ENCODE measurements around the gene ARSB.
A peak's percentile ranks its signal among the peaks of the same experiment; 100 is the strongest.

ARSB gene

DNA sequence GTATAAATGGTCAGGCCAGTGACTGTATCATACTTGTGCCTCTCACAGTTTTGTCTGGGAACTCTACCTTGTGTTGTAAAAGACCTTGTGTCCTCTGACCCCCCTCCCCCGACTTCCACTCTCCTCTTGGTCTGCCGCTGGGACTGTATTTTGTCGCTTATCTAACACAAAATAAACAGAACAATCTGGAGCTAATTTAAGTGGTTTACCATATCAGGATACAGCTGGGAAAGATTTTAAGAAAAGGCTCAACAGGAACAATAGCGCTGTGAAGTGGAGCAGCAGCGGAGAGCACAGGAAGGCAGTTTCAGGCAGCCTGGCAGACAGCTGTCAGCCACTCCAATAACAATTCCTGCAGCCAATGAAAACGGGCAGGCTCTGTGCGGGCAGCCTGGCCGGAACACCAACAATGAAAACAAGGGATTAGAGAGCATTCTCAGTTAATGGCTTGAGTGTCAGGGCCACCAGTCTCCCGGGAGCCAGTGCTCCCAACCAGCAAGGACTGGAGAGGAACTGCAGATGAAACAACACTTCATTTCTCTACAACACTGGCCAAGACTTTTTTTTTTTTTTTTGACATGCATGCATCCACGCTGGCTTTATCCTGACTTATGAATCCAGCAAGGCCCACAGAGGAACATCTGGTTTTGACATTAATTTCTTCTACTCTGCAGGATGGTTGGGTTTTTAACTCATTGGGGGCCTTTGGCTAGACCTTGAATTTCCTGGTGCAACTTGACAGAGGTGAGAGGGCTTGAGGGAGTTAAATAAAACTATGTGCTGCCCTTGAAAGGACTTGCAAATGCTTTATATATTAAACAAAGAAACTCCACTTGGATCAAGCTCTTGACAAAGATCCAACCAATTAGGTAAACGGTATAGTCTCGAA, 76.7 kb downstream of the ARSB start:
- peak overlapping the region; percentile 50 for H3K9ac ChIP-seq (ENCODE audit: low read length)
- H3K27ac ChIP-seq (ENCODE audit: low read depth, low read length, poor library complexity, severe bottlenecking), result peak overlapping the region; percentile 91
- peak overlapping the region; percentile 54 for H3K4me2 ChIP-seq (ENCODE audit: low read length)
- no peaks in the 10 kb centered on the region for H3K36me3 ChIP-seq (ENCODE audit: insufficient read depth, low read length)
- TF ChIP-seq, protein P1, sequence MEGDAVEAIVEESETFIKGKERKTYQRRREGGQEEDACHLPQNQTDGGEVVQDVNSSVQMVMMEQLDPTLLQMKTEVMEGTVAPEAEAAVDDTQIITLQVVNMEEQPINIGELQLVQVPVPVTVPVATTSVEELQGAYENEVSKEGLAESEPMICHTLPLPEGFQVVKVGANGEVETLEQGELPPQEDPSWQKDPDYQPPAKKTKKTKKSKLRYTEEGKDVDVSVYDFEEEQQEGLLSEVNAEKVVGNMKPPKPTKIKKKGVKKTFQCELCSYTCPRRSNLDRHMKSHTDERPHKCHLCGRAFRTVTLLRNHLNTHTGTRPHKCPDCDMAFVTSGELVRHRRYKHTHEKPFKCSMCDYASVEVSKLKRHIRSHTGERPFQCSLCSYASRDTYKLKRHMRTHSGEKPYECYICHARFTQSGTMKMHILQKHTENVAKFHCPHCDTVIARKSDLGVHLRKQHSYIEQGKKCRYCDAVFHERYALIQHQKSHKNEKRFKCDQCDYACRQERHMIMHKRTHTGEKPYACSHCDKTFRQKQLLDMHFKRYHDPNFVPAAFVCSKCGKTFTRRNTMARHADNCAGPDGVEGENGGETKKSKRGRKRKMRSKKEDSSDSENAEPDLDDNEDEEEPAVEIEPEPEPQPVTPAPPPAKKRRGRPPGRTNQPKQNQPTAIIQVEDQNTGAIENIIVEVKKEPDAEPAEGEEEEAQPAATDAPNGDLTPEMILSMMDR (IDR thresholded peaks at IDR 0.05; ENCODE audit: low read length), result no peak
- TF ChIP-seq EZH2 (IDR thresholded peaks at IDR 0.05; ENCODE audit: borderline replicate concordance, low read length), result no peak
- no peaks in the 10 kb centered on the region for H4K20me1 ChIP-seq (ENCODE audit: insufficient read depth, low read length)
- H3F3A ChIP-seq (ENCODE audit: insufficient read depth, low read length), result no peaks in the 10 kb centered on the region
- H3K4me1 ChIP-seq (ENCODE audit: insufficient read depth, low read length, severe bottlenecking), result peaks cover 69% of the 10 kb centered on the region
- H3K4me3 ChIP-seq (ENCODE audit: low read depth, low read length, poor library complexity, severe bottlenecking), result peak overlapping the region; percentile 24
- H3K9me2 ChIP-seq (ENCODE audit: low read depth, low read length), result no peaks in the 10 kb centered on the region
- H2AFZ ChIP-seq (ENCODE audit: low read length), result no peak overlapping the region
- H3K27me3 ChIP-seq (ENCODE audit: insufficient read depth, low read length), result no peaks in the 10 kb centered on the region
- no peaks in the 10 kb centered on the region for H3K9me3 ChIP-seq (ENCODE audit: low read length)
- H3K79me2 ChIP-seq (ENCODE audit: insufficient read depth, low read length), result no peaks in the 10 kb centered on the region

DNA sequence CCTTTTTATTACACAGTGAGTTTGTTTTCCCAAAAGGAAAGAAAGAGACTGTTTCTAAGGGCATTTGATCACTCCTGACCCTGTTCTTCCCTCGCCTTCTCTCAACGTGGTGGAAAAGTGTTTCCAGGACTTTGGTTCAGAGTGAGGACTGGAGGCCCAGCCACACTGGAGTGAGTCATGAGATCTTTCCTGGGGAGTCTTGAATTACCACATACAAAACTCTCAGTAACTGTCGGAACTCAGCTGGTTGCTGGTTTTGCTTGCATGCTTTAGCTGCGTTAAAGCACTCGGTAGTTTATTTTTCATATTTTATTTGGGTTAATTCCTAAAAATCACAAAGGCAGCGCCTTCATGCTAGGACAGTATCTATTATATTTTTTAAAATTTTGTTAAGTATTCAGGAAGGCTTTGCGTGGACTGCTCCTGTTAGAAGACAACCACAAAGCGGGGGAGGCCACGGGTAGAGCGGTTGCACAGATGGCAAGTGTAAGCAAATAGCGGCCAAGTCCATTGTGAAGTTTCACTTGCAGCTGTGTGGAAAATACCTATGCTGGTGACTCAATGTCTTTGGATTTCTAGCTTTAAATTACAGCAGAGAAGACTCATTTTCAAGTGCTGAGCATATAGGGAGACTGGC, 77.7 kb downstream of the ARSB start:
- Histone ChIP-seq H3K9me3 (ENCODE audit: low read length) (no peaks in the 10 kb centered on the region), H3K4me3 (ENCODE audit: low read depth, low read length, poor library complexity, severe bottlenecking) (peak overlapping the region; percentile 24), H3K27me3 (ENCODE audit: insufficient read depth, low read length) (no peaks in the 10 kb centered on the region), H3K9ac (ENCODE audit: low read length) (peak overlapping the region; percentile 50), H3K79me2 (ENCODE audit: insufficient read depth, low read length) (no peaks in the 10 kb centered on the region), H3K4me1 (ENCODE audit: insufficient read depth, low read length, severe bottlenecking) (peaks cover 66% of the 10 kb centered on the region), H3K4me2 (ENCODE audit: low read length) (peak overlapping the region; percentile 54), H3F3A (ENCODE audit: insufficient read depth, low read length) (no peaks in the 10 kb centered on the region), H3K36me3 (ENCODE audit: insufficient read depth, low read length) (no peaks in the 10 kb centered on the region), H3K9me2 (ENCODE audit: low read depth, low read length) (no peaks in the 10 kb centered on the region), H3K27ac (ENCODE audit: low read depth, low read length, poor library complexity, severe bottlenecking) (peak overlapping the region; percentile 91), H2AFZ (ENCODE audit: low read length) (no peak overlapping the region), H4K20me1 (ENCODE audit: insufficient read depth, low read length) (no peaks in the 10 kb centered on the region)
- TF ChIP-seq, protein P1 (IDR thresholded peaks at IDR 0.05; ENCODE audit: low read length), result no peak
- TF ChIP-seq EZH2 (IDR thresholded peaks at IDR 0.05; ENCODE audit: borderline replicate concordance, low read length), result no peak

DNA sequence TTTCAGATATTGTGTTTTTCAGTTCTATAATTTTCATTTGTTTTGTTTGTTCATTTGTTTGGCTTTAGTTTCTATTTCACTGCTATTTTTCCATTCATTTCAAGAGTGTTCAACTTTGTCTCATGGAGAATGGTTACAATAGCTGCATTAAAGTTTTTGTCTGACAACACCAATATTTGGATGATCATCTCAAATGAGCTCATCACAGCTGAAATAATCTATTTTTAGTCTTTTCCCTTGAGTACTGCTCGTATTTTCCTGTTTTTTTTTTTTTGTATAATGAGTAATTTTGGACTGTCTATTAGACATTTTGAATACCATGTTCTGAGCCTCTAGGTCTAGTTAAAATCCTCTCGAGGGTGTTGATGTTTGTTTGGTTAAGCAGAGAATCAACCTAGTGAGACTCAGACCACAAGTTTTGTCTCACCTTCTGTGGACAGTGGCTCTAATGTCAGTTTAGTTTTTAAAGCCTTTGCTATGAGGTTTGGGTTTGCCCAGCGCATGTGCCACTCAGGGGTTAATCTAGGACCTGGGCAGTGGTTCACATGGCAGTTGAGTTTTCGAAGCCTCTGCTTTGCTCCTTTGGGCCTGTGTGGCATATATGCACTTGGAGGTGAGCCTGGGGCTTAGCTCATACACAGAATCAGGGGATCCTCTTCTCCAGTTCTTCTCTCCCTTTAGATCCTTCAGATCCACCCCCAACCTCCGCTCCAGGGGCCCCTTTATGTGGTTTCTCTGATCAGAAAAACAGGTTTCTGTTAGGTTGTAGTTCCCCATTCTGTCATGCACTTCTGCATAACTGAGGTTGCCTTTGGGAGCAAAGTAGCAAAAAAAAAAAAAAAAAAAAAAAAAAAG, 79.8 kb downstream of the ARSB start:
- Histone ChIP-seq H3F3A (ENCODE audit: insufficient read depth, low read length) (no peaks in the 10 kb centered on the region), H3K4me1 (ENCODE audit: insufficient read depth, low read length, severe bottlenecking) (peaks cover 57% of the 10 kb centered on the region), H2AFZ (ENCODE audit: low read length) (no peak overlapping the region; the same call in 1 of the 2 replicates), H3K27me3 (ENCODE audit: insufficient read depth, low read length) (no peaks in the 10 kb centered on the region), H3K9ac (ENCODE audit: low read length) (peak overlapping the region; percentile 18; the same call in 1 of the 2 replicates), H3K79me2 (ENCODE audit: insufficient read depth, low read length) (no peaks in the 10 kb centered on the region), H3K9me3 (ENCODE audit: low read length) (no peaks in the 10 kb centered on the region), H4K20me1 (ENCODE audit: insufficient read depth, low read length) (no peaks in the 10 kb centered on the region), H3K4me3 (ENCODE audit: low read depth, low read length, poor library complexity, severe bottlenecking) (no peak overlapping the region), H3K27ac (ENCODE audit: low read depth, low read length, poor library complexity, severe bottlenecking) (peak overlapping the region; percentile 91), H3K9me2 (ENCODE audit: low read depth, low read length) (no peaks in the 10 kb centered on the region), H3K36me3 (ENCODE audit: insufficient read depth, low read length) (no peaks in the 10 kb centered on the region), H3K4me2 (ENCODE audit: low read length) (peak overlapping the region; percentile 27; the same call in 1 of the 2 replicates)
- TF ChIP-seq, protein P1 (IDR thresholded peaks at IDR 0.05; ENCODE audit: low read length), result no peak
- TF ChIP-seq EZH2 (IDR thresholded peaks at IDR 0.05; ENCODE audit: borderline replicate concordance, low read length), result no peak

Measured in OCI-LY1 (cell line).